ENCODE measurements around the gene SLC25A1.

- TF ChIP-seq POLR2A (IDR thresholded peaks at IDR 0.05; ENCODE audit: low read length): no peak
- no peak for TF ChIP-seq GATA1 (IDR thresholded peaks at IDR 0.05; ENCODE audit: low read depth, low read length)
These were observed 19.7 kb upstream of the SLC25A1 start for GRCh38 chr22:19197997-19198865.

Data from erythroblast (primary cell).